MM.1S (cell line): ENCODE data around the gene SNX20.

Experiments used
- DNase-seq: peaks from one replicate; pipeline ENCODE4 v3.0.0-alpha.2; 2015
- H2AFZ ChIP-seq: fragments of 300-600 bp; sonication (generic); 2 replicates; pipeline ENCODE4 v1.6.0; 2016; ENCODE audit warnings: antibody characterized with exemption, low read length
- H3F3A ChIP-seq: fragments of 300-600 bp; sonication (generic); 2 replicates; pipeline ENCODE4 v1.6.1; 2016; ENCODE audit warnings: mild to moderate bottlenecking, antibody characterized with exemption, low read length, moderate library complexity, mixed read lengths; ENCODE audit not compliant: insufficient read depth
- H3K27ac ChIP-seq: fragments of 300-600 bp; sonication (generic); 2 replicates; pipeline ENCODE4 v1.5.1; 2016; ENCODE audit warnings: mild to moderate bottlenecking, low read length
- H3K27me3 ChIP-seq: fragments of 300-600 bp; sonication (generic); replicated peaks from 2 replicates; pipeline ENCODE4 v1.6.0; 2016; ENCODE audit warnings: low read length; ENCODE audit not compliant: insufficient read depth
- H3K36me3 ChIP-seq: fragments of 300-600 bp; sonication (generic); replicated peaks from 2 replicates; pipeline ENCODE4 v1.6.1; 2016; ENCODE audit warnings: mild to moderate bottlenecking, low read length, mixed read lengths; ENCODE audit not compliant: insufficient read depth
- H3K4me1 ChIP-seq: fragments of 300-600 bp; sonication (generic); 2 replicates; pipeline ENCODE4 v1.6.1; 2016; ENCODE audit warnings: low read length, mixed read lengths
- H3K4me2 ChIP-seq: fragments of 300-600 bp; sonication (generic); 2 replicates; pipeline ENCODE4 v1.6.0; 2016; ENCODE audit warnings: low read depth, low read length
- H3K4me3 ChIP-seq: fragments of 300-600 bp; sonication (generic); 2 replicates; pipeline ENCODE4 v1.5.1; 2016; ENCODE audit warnings: low read length, mixed read lengths
- H3K79me2 ChIP-seq: fragments of 300-600 bp; sonication (generic); 2 replicates; pipeline ENCODE4 v1.6.1; 2016; ENCODE audit warnings: mixed run types, low read length, mixed read lengths
- H3K9ac ChIP-seq: fragments of 300-600 bp; sonication (generic); 2 replicates; pipeline ENCODE4 v1.6.1; 2016; ENCODE audit warnings: low read length, mixed read lengths
- H3K9me2 ChIP-seq: fragments of 300-600 bp; sonication (generic); replicated peaks from 2 replicates; pipeline ENCODE4 v1.6.1; 2016; ENCODE audit warnings: mild to moderate bottlenecking, low read length, mixed read lengths; ENCODE audit not compliant: insufficient read depth
- H3K9me3 ChIP-seq: fragments of 300-600 bp; sonication (generic); replicated peaks from 2 replicates; pipeline ENCODE4 v1.6.1; 2016; ENCODE audit warnings: mild to moderate bottlenecking, low read length, mixed read lengths; ENCODE audit not compliant: insufficient read depth
- H4K20me1 ChIP-seq: fragments of 300-600 bp; sonication (generic); 2 replicates; pipeline ENCODE4 v1.6.1; 2016; ENCODE audit warnings: mild to moderate bottlenecking, low read length, moderate library complexity, mixed read lengths; ENCODE audit not compliant: insufficient read depth
- EZH2 ChIP-seq: fragments of 300-600 bp; sonication (generic); optimal IDR thresholded peaks from 2 replicates; pipeline ENCODE3; 2017; ENCODE audit warnings: low read depth, mild to moderate bottlenecking, antibody characterized with exemption, low read length, mixed read lengths
- EZH2phosphoT487 ChIP-seq: fragments of 300-600 bp; sonication (generic); IDR thresholded peaks from 2 replicates; pipeline ENCODE4 v1.6.1; 2018; ENCODE audit warnings: antibody characterized with exemption, low read length
- TF ChIP-seq, protein P1 (sequence below): fragments of 300-600 bp; sonication (generic); IDR thresholded peaks from 2 replicates; pipeline ENCODE4 v1.5.1; 2016; ENCODE audit warnings: antibody characterized with exemption, low read length, mixed read lengths

The SNX20 gene

DNA sequence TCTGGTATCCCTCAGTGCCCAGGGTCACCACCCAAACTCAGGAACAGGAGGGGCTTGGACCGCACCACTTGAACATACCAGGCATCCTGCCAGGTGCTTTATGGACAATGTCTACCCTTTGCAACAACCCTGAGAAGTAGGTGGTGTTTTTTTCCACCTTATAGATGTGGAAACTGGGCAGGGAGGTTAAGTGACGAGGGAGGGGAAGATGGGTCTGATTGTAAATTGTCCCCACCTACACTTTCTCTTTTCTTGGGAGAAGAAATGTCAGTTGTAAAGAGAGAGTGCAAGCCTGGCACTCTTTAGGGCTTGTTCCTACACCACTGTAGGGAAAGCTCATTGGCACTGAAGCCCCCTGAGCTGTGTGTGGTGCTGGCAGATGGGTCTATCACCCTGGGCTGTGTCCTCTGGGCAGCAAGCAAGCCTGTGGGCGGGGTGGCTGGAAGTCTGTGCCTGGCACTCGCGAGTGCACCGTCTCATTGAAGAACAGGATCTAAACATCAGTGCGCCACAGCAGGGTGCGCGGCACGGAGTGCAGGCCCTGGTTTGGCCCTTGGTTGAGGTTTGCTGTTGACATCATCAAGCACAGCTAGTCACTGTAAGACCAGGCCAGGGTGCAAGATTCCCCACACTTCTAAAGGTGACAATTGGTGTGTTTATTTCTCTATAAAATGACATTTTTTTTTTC, 27.4 kb upstream of the SNX20 start:
- no peak overlapping the region for H2AFZ ChIP-seq
- H3K36me3 ChIP-seq: no peaks in the 10 kb centered on the region
- H3K79me2 ChIP-seq: no peaks in the 10 kb centered on the region
- no peaks in the 10 kb centered on the region for H4K20me1 ChIP-seq
- DNase-seq: no peak
- no peak overlapping the region for H3K4me3 ChIP-seq
- H3K9me3 ChIP-seq: no peaks in the 10 kb centered on the region
- TF ChIP-seq EZH2phosphoT487: no peak
- TF ChIP-seq, protein P1, sequence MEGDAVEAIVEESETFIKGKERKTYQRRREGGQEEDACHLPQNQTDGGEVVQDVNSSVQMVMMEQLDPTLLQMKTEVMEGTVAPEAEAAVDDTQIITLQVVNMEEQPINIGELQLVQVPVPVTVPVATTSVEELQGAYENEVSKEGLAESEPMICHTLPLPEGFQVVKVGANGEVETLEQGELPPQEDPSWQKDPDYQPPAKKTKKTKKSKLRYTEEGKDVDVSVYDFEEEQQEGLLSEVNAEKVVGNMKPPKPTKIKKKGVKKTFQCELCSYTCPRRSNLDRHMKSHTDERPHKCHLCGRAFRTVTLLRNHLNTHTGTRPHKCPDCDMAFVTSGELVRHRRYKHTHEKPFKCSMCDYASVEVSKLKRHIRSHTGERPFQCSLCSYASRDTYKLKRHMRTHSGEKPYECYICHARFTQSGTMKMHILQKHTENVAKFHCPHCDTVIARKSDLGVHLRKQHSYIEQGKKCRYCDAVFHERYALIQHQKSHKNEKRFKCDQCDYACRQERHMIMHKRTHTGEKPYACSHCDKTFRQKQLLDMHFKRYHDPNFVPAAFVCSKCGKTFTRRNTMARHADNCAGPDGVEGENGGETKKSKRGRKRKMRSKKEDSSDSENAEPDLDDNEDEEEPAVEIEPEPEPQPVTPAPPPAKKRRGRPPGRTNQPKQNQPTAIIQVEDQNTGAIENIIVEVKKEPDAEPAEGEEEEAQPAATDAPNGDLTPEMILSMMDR: no peak
- no peak for TF ChIP-seq EZH2
- no peaks in the 10 kb centered on the region for H3K27me3 ChIP-seq
- H3K9ac ChIP-seq: no peak overlapping the region
- no peaks in the 10 kb centered on the region for H3K9me2 ChIP-seq
- peaks cover 8% of the 10 kb centered on the region for H3K4me1 ChIP-seq
- H3K27ac ChIP-seq: no peak overlapping the region
- H3K4me2 ChIP-seq: no peak overlapping the region
- H3F3A ChIP-seq: no peaks in the 10 kb centered on the region

DNA sequence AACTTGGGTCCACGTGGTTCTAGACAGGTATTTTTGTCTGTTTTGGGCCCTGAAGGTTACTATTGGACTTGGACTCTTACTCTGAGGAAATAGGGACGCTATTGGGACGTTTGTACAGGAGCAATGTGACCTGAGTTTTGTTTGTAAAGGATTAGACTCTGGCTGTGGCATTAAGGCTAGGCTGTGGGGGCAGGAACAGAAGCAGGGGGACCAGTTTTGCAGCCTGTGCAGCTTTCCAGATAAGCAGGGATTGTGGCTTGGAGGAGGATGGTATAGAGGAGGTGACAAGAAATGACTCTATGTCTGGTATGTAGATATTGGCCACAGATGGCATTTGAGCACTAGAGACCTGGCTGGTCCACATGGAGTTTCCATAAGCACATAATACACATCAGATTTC, 25.1 kb upstream of the SNX20 start:
- H3K79me2 ChIP-seq: no peaks in the 10 kb centered on the region
- no peak overlapping the region for H3K9ac ChIP-seq
- no peak for TF ChIP-seq EZH2
- TF ChIP-seq, protein P1: no peak
- no peak for TF ChIP-seq EZH2phosphoT487
- H3K4me2 ChIP-seq: no peak overlapping the region
- H3F3A ChIP-seq: no peaks in the 10 kb centered on the region
- no peaks in the 10 kb centered on the region for H3K9me2 ChIP-seq
- H3K4me3 ChIP-seq: no peak overlapping the region
- no peaks in the 10 kb centered on the region for H3K9me3 ChIP-seq
- H3K27ac ChIP-seq: no peak overlapping the region
- no peak overlapping the region for H2AFZ ChIP-seq
- no peaks in the 10 kb centered on the region for H4K20me1 ChIP-seq
- no peaks in the 10 kb centered on the region for H3K36me3 ChIP-seq
- peaks cover 8% of the 10 kb centered on the region for H3K4me1 ChIP-seq
- no peaks in the 10 kb centered on the region for H3K27me3 ChIP-seq
- DNase-seq: no peak

DNA sequence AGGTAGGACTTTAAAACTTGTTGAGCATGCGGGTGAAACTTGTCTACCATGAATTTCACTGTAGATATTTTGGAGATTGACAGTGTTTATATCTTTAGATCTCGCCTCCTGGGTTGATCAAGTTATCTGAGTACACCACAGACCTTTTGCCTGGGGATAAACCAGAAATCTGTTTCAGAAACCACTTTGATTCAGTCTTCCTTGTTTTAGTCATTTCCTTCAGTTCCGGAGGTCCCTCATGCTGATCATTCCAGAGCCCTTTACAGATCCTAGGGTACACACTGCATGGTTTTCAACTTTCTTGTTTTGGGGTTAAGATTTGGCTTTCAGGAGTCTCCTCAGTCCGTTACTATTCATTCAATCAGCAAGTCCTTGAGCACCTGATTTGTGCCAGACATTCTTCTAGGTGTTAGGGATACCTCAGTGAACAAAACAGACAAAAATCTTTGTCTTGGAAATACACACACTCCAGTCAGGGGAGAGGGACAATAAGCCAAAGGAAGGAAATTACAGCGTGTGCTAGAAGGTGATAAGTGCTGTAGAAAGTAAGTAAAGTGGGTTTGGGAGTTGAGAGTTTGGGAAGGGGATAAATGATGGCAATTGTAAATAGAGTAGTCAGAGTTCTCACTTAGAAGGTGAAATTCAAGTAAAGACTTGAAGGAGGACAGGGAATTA, 24.5 kb upstream of the SNX20 start:
- Histone ChIP-seq H3K9me2 (no peaks in the 10 kb centered on the region), H3K4me2 (no peak overlapping the region), H3K27ac (no peak overlapping the region), H3K9me3 (no peaks in the 10 kb centered on the region), H2AFZ (no peak overlapping the region), H3K79me2 (no peaks in the 10 kb centered on the region), H3K4me3 (no peak overlapping the region), H3K4me1 (peaks cover 8% of the 10 kb centered on the region), H3F3A (no peaks in the 10 kb centered on the region), H3K36me3 (no peaks in the 10 kb centered on the region), H3K27me3 (no peaks in the 10 kb centered on the region), H4K20me1 (no peaks in the 10 kb centered on the region), H3K9ac (no peak overlapping the region)
- TF ChIP-seq EZH2 (no peak), EZH2phosphoT487 (no peak)
- TF ChIP-seq, protein P1: no peak
- no peak for DNase-seq
